ENCODE results near the gene MBD2.

GRCh38 chr18:54238173-54238936 lies 13.9 kb upstream of the MBD2 start:
- TF ChIP-seq CTCF (IDR thresholded peaks at IDR 0.05; ENCODE audit: low read depth, low read length) (no peak), POLR2A (IDR thresholded peaks at IDR 0.05; ENCODE audit: extremely low read depth, insufficient read length) (no peak)

All from NB4 (cell line).